Measurements from ENCODE around the gene DSCAML1. TPM values are rescaled to one million over a fixed set of nuclear protein-coding genes. Genes with fewer than 3 reads are reported as not detected.

Gene DSCAML1
- total and polyA plus RNA-seq, 2 of the 8 experiments (the other 6 are each of a cell fraction or from before 2014, with no cell fraction given) = 0.19 to 0.24 TPM

- no peak for TF ChIP-seq CHD7 (IDR thresholded peaks at IDR 0.05; ENCODE audit: insufficient replicate concordance, low read length)
- no peak for TF ChIP-seq BACH1 (IDR thresholded peaks at IDR 0.05; ENCODE audit: low read length)
- no peak for TF ChIP-seq POLR2AphosphoS5 (IDR thresholded peaks at IDR 0.05; ENCODE audit: low read depth, low read length)
- TF ChIP-seq SIN3A (conservative IDR thresholded peaks at IDR 0.05 in 1 of 2, IDR thresholded peaks at IDR 0.05 in 1 of 2; ENCODE audit: low read depth in 1 of 2, low read length in 2 of 2) = no peak
- no peak for TF ChIP-seq SP1 (IDR thresholded peaks at IDR 0.05; ENCODE audit: low read depth, low read length)
Observed at GRCh38 chr11:117706322-117706814, 90.6 kb downstream of the DSCAML1 start (continued).

Data from H1 (cell line).